Measurements from ENCODE around the gene SURF4.
"Not testable (repeated sequence)": the region's sequence is repeated elsewhere in the genome, so short reads cannot be mapped to it uniquely, and the experiment has no call there.

The SURF4 gene

GRCh38 chr9:133323991-133324703 is 51.7 kb downstream of the SURF4 start:
- TF ChIP-seq, protein P1, sequence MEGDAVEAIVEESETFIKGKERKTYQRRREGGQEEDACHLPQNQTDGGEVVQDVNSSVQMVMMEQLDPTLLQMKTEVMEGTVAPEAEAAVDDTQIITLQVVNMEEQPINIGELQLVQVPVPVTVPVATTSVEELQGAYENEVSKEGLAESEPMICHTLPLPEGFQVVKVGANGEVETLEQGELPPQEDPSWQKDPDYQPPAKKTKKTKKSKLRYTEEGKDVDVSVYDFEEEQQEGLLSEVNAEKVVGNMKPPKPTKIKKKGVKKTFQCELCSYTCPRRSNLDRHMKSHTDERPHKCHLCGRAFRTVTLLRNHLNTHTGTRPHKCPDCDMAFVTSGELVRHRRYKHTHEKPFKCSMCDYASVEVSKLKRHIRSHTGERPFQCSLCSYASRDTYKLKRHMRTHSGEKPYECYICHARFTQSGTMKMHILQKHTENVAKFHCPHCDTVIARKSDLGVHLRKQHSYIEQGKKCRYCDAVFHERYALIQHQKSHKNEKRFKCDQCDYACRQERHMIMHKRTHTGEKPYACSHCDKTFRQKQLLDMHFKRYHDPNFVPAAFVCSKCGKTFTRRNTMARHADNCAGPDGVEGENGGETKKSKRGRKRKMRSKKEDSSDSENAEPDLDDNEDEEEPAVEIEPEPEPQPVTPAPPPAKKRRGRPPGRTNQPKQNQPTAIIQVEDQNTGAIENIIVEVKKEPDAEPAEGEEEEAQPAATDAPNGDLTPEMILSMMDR (IDR thresholded peaks at IDR 0.05), result no peak
- Histone ChIP-seq H3K27ac (no peak overlapping the region), H3K4me3 (no peak overlapping the region)
- DNase-seq (ENCODE audit: low spot score), result no peak

DNA sequence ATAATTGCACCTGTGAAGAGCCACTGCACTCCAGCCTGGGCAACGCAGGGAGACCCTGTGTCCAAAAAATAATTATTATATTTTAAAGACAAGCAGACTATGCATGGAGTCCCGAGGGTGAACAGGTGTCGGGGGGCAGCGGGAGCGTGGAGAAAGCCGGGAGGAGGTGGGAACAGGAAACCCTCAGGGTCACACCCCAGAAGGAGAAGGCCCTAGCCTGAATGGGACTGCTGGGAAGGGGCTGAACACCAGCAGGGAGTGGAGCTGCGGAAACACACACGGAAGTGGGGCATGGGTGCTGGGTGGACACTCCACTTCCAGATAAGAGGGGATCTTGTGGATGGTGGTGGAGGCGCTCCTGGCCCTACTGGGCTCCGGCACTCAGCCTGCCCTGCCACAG is 52.6 kb downstream of the SURF4 start:
- H3K4me3 ChIP-seq, result no peak overlapping the region
- no peak overlapping the region for H3K27ac ChIP-seq
- TF ChIP-seq, protein P1 (IDR thresholded peaks at IDR 0.05), result no peak
- DNase-seq (ENCODE audit: low spot score), result no peak

GRCh38 chr9:133322701-133323100 is 53.2 kb downstream of the SURF4 start:
- DNase-seq (ENCODE audit: low spot score), result no peak

DNA sequence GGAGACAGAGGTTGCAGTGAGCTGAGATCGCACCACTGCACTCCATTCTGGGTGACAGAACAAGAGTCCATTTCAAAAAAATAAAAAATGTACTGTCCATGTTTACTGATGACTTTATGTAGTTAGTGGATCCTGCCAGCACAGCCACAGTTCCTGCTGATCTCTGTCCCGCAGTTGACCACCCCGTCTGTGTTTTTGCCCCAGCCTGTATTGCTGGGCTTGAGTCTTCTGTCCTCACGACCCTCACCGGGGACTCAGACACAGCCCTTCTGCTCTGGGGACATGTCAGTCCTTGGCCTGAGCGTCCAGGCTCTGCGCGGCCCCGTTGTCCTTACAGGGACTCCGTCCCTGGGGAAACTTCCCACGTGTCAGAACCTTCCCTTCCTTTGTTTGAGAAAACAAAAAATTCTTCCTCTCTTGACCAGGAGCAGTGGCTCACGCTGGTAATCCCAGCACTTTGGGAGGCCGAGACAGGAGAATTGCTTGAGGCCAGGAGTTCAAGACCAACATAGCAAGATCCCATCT is 54.4 kb downstream of the SURF4 start:
- H3K4me3 ChIP-seq, result no peak overlapping the region
- DNase-seq (ENCODE audit: low spot score), result no peak
- no peak overlapping the region for H3K27ac ChIP-seq
- TF ChIP-seq, protein P1 (IDR thresholded peaks at IDR 0.05), result no peak

More at GRCh38 chr9:133322701-133323100, 53.2 kb downstream of the SURF4 start:
- H3K4me3 ChIP-seq, result no peak overlapping the region
- H3K27ac ChIP-seq, result no peak overlapping the region
- TF ChIP-seq, protein P1 (IDR thresholded peaks at IDR 0.05), result no peak

- H3K4me3 ChIP-seq, result no peak overlapping the region
- no peak overlapping the region for H3K27ac ChIP-seq
- TF ChIP-seq, protein P1 (IDR thresholded peaks at IDR 0.05), result no peak
- no peak for DNase-seq (ENCODE audit: low spot score)
Measured at GRCh38 chr9:133320421-133320881, 55.4 kb downstream of the SURF4 start.

DNA sequence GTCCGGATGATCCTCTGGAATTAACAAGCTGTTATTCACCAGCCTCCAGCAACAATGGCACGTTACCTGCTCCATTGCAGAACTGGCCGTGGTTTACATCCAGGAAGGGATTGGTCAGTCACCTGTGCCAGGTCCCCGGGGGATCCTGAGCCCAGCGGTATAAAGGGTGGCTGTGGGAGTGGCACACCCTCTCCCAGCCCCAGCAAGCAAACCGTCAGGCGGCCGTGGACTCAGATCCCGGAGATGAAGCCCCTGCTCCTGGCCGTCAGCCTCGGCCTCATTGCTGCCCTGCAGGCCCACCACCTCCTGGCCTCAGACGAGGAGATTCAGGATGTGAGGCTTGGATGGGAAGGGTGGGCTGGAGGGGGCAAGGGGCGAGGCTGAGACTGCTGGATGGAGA is 58.3 kb downstream of the SURF4 start:
- H3K4me3 ChIP-seq; DNase-seq (ENCODE audit: low spot score): not testable (repeated sequence)

GRCh38 chr9:133315997-133316396 is 59.9 kb downstream of the SURF4 start:
- H3K27ac ChIP-seq, result no peak overlapping the region
- H3K4me3 ChIP-seq, result no peak overlapping the region
- TF ChIP-seq, protein P1 (IDR thresholded peaks at IDR 0.05), result no peak
- DNase-seq (ENCODE audit: low spot score), result no peak

More for the DNA sequence above, 58.3 kb downstream of the SURF4 start:
- not testable (repeated sequence) for H3K27ac ChIP-seq
